ENCODE measurements around the gene GPATCH11.

GRCh38 chr2:37060446-37060845, 23.9 kb upstream of the GPATCH11 start:
- TF ChIP-seq TEAD4 (IDR thresholded peaks at IDR 0.05) (no peak), TCF12 (IDR thresholded peaks at IDR 0.05; ENCODE audit: low read depth) (no peak), ZBTB7A (IDR thresholded peaks at IDR 0.05; ENCODE audit: low read depth) (no peak), USF1 (IDR thresholded peaks at IDR 0.05) (no peak), MAX (IDR thresholded peaks at IDR 0.05) (no peak), EGR1 (IDR thresholded peaks at IDR 0.05) (no peak), NFIC (IDR thresholded peaks at IDR 0.05) (no peak), CEBPB (IDR thresholded peaks at IDR 0.05) (no peak), EP300 (IDR thresholded peaks at IDR 0.05; ENCODE audit: borderline replicate concordance) (no peak), TAF1 (IDR thresholded peaks at IDR 0.05; ENCODE audit: low read depth) (no peak), CREB1 (IDR thresholded peaks at IDR 0.05; ENCODE audit: low read depth) (no peak), RAD21 (IDR thresholded peaks at IDR 0.05; ENCODE audit: low read depth) (no peak), REST (IDR thresholded peaks at IDR 0.05; ENCODE audit: low read depth) (no peak), YY1 (IDR thresholded peaks at IDR 0.05; ENCODE audit: low read depth) (no peak)
